HG03378 (cell line): Measurements from ENCODE around the gene ABL1.
"Not testable (repeated sequence)": the region's sequence is repeated elsewhere in the genome, so short reads cannot be mapped to it uniquely, and the experiment has no call there.

Source experiments
- ATAC-seq: cut with Tn5 transposase; IDR thresholded peaks from one replicate; pipeline ENCODE4 v1.9.1; 2021; ENCODE audit warnings: mild to moderate bottlenecking, moderate library complexity; ENCODE audit not compliant: unreplicated experiment

Gene ABL1

GRCh38 chr9:130847306-130848217 is 12.5 kb downstream of the ABL1 start:
- ATAC-seq: no peak

- ATAC-seq: not testable (repeated sequence)
Observed at GRCh38 chr9:130848514-130848913, 13.5 kb downstream of the ABL1 start.

GRCh38 chr9:130849356-130849755 is 14.3 kb downstream of the ABL1 start:
- no peak for ATAC-seq

- no peak for ATAC-seq
Observed at GRCh38 chr9:130852801-130853200, 17.7 kb downstream of the ABL1 start.

GRCh38 chr9:130854092-130854491 is 19.0 kb downstream of the ABL1 start:
- no peak for ATAC-seq

- ATAC-seq: no peak
Observed at GRCh38 chr9:130854835-130855234, 19.8 kb downstream of the ABL1 start.

- no peak for ATAC-seq
Observed at GRCh38 chr9:130856474-130856873, 21.4 kb downstream of the ABL1 start.

- no peak for ATAC-seq
Observed at GRCh38 chr9:130857864-130858738, 23.0 kb downstream of the ABL1 start.

GRCh38 chr9:130858739-130859705 is 24.0 kb downstream of the ABL1 start:
- no peak for ATAC-seq

GRCh38 chr9:130860458-130861316 is 25.6 kb downstream of the ABL1 start:
- no peak for ATAC-seq

GRCh38 chr9:130861372-130862180 is 26.5 kb downstream of the ABL1 start:
- no peak for ATAC-seq

- ATAC-seq: no peak
Observed at GRCh38 chr9:130862217-130862616, 27.2 kb downstream of the ABL1 start.

GRCh38 chr9:130862747-130863146 is 27.7 kb downstream of the ABL1 start:
- ATAC-seq: no peak

GRCh38 chr9:130864541-130864940 is 29.5 kb downstream of the ABL1 start:
- ATAC-seq: no peak

GRCh38 chr9:130865921-130866320 is 30.9 kb downstream of the ABL1 start:
- no peak for ATAC-seq

GRCh38 chr9:130866474-130866965 is 31.5 kb downstream of the ABL1 start:
- no peak for ATAC-seq

- ATAC-seq: no peak
Observed at GRCh38 chr9:130867556-130867955, 32.5 kb downstream of the ABL1 start.

GRCh38 chr9:130868230-130868629 is 33.2 kb downstream of the ABL1 start:
- no peak for ATAC-seq

- no peak for ATAC-seq
Observed at GRCh38 chr9:130869250-130869649, 34.2 kb downstream of the ABL1 start.
